ENCODE data around the gene MASP1.

MASP1 gene

GRCh38 chr3:187305881-187306280, 14.3 kb upstream of the MASP1 start:
- ATAC-seq, result no peak
- no peak for TF ChIP-seq ZNF70 (CRISPR knock-in tag; IDR thresholded peaks at IDR 0.05)
- no peak for TF ChIP-seq POU6F1 (CRISPR knock-in tag; IDR thresholded peaks at IDR 0.05; ENCODE audit: borderline replicate concordance, low read depth)
- no peak for TF ChIP-seq CREB5 (CRISPR knock-in tag; IDR thresholded peaks at IDR 0.05; ENCODE audit: low read depth)
- TF ChIP-seq ZNF565 (CRISPR knock-in tag; conservative IDR thresholded peaks at IDR 0.05; ENCODE audit: low read depth), result no peak

- no peak for TF ChIP-seq CSDC2 (CRISPR knock-in tag; IDR thresholded peaks at IDR 0.05)
- no peak for TF ChIP-seq ZFP3 (CRISPR knock-in tag; IDR thresholded peaks at IDR 0.05)
- TF ChIP-seq TOX (CRISPR knock-in tag; IDR thresholded peaks at IDR 0.05; ENCODE audit: borderline replicate concordance), result no peak
- no peak for TF ChIP-seq ARNTL (CRISPR knock-in tag; IDR thresholded peaks at IDR 0.05; ENCODE audit: borderline replicate concordance, low read depth)
- no peak for TF ChIP-seq TCF4 (CRISPR knock-in tag; IDR thresholded peaks at IDR 0.05; ENCODE audit: borderline replicate concordance)
- TF ChIP-seq OSR1 (CRISPR knock-in tag; IDR thresholded peaks at IDR 0.05), result no peak
- TF ChIP-seq GLIS3 (CRISPR knock-in tag; IDR thresholded peaks at IDR 0.05), result no peak
- no peak for TF ChIP-seq RARB (CRISPR knock-in tag; IDR thresholded peaks at IDR 0.05)
- TF ChIP-seq CREB5 (CRISPR knock-in tag; IDR thresholded peaks at IDR 0.05; ENCODE audit: low read depth), result no peak
- ATAC-seq, result no peak
Observed at GRCh38 chr3:187299611-187300010, 8.1 kb upstream of the MASP1 start.

- ATAC-seq, result no peak
- no peak for TF ChIP-seq OSR1 (CRISPR knock-in tag; IDR thresholded peaks at IDR 0.05)
- TF ChIP-seq TOX (CRISPR knock-in tag; IDR thresholded peaks at IDR 0.05; ENCODE audit: borderline replicate concordance), result no peak
- no peak for TF ChIP-seq TSHZ2 (CRISPR knock-in tag; IDR thresholded peaks at IDR 0.05)
- TF ChIP-seq ZNF565 (CRISPR knock-in tag; conservative IDR thresholded peaks at IDR 0.05; ENCODE audit: low read depth), result no peak
- no peak for TF ChIP-seq PATZ1 (CRISPR knock-in tag; IDR thresholded peaks at IDR 0.05; ENCODE audit: borderline replicate concordance)
- TF ChIP-seq ESRRG (CRISPR knock-in tag; IDR thresholded peaks at IDR 0.05), result no peak
- TF ChIP-seq POU6F1 (CRISPR knock-in tag; IDR thresholded peaks at IDR 0.05; ENCODE audit: borderline replicate concordance, low read depth), result no peak
- TF ChIP-seq CSDC2 (CRISPR knock-in tag; IDR thresholded peaks at IDR 0.05), result no peak
- TF ChIP-seq GLIS3 (CRISPR knock-in tag; IDR thresholded peaks at IDR 0.05), result no peak
- TF ChIP-seq ZC3H10 (CRISPR knock-in tag; IDR thresholded peaks at IDR 0.05), result no peak
- TF ChIP-seq ZNF8 (CRISPR knock-in tag; IDR thresholded peaks at IDR 0.05), result no peak
- TF ChIP-seq TCF4 (CRISPR knock-in tag; IDR thresholded peaks at IDR 0.05; ENCODE audit: borderline replicate concordance), result no peak
- TF ChIP-seq ZFP30 (CRISPR knock-in tag; IDR thresholded peaks at IDR 0.05), result no peak
- TF ChIP-seq ZNF70 (CRISPR knock-in tag; IDR thresholded peaks at IDR 0.05), result no peak
Observed at GRCh38 chr3:187296911-187297310, 5.4 kb upstream of the MASP1 start.

Data from SK-N-SH treated with all-trans-retinoic acid at 6 μM for 48 hours (cell line).